HepG2 (cell line): ENCODE data around the gene TUBB3. TPM values are rescaled to one million over a fixed set of nuclear protein-coding genes. Genes with fewer than 3 reads are reported as not detected.

ENCODE experiments used
- ARID2 ChIP-seq: sonication (generic); formaldehyde crosslinking; IDR thresholded peaks from 2 replicates; pipeline ENCODE4 v1.8.1; 2022; ENCODE audit warnings: mild to moderate bottlenecking, missing genetic modification reagents, borderline replicate concordance
- HOXD1 ChIP-seq: sonication (generic); formaldehyde crosslinking; IDR thresholded peaks from 2 replicates; pipeline ENCODE4 v1.5.0; 2020; ENCODE audit warnings: missing genetic modification reagents
- KLF6 ChIP-seq: IDR thresholded peaks from 2 replicates; pipeline ENCODE4 v1.8.0; 2016; ENCODE audit warnings: missing biosample characterization, missing genetic modification reagents
- LCORL ChIP-seq, 2 experiments: fragments of 450-650 bp in 1 of 2; sonication (generic) in 1 of 2; formaldehyde crosslinking in 1 of 2; IDR thresholded peaks; 2 replicates each; pipeline versions ENCODE4 v1.5.0 to v1.6.1; 2017 to 2020; ENCODE audit warnings: antibody characterized with exemption in 1 of 2, missing genetic modification reagents in 1 of 2
- NAIF1 ChIP-seq: sonication (generic); formaldehyde crosslinking; IDR thresholded peaks from 2 replicates; pipeline ENCODE4 v1.5.0; 2020; ENCODE audit warnings: mild to moderate bottlenecking, missing genetic modification reagents, borderline replicate concordance
- TBP ChIP-seq: sonication (generic); formaldehyde crosslinking; IDR thresholded peaks from 2 replicates; pipeline ENCODE4 v1.5.0; 2020; ENCODE audit warnings: missing genetic modification reagents
- ZNF24 ChIP-seq: fragments of 450-650 bp; IDR thresholded peaks from 2 replicates; pipeline ENCODE4 v1.6.1; 2017; ENCODE audit warnings: antibody characterized with exemption, mild to moderate bottlenecking
- ZNF317 ChIP-seq: sonication (generic); formaldehyde crosslinking; IDR thresholded peaks from 2 replicates; pipeline ENCODE4 v1.5.0; 2020; ENCODE audit warnings: mild to moderate bottlenecking, missing genetic modification reagents
- ZNF619 ChIP-seq: sonication (generic); formaldehyde crosslinking; IDR thresholded peaks from 2 replicates; pipeline ENCODE4 v1.4.0; 2020; ENCODE audit warnings: mild to moderate bottlenecking, missing genetic modification reagents
- ZNF761 ChIP-seq: sonication (generic); formaldehyde crosslinking; conservative IDR thresholded peaks from 2 replicates; pipeline ENCODE4 v1.4.0; 2020; ENCODE audit warnings: mild to moderate bottlenecking, missing genetic modification reagents
- polyA plus RNA-seq, 8 experiments: library from polyadenylated mRNA; depleted of rRNA in 3 of 8; stranded (reverse) in 7 of 8; unstranded in 1 of 8; fragments of >200 nt; fragmentation: Illumina TruSeq in 4 of 8; extraction: Trizol in 4 of 8; gene quantifications; 2 replicates each; pipeline versions ENCODE4 v1.2.1 to v1.2.3, GENCODE V29; 2011 to 2016; ENCODE audit warnings: low read depth in 4 of 8, missing spikeins in 1 of 8, mixed read lengths in 1 of 8; ENCODE audit not compliant: insufficient read depth in 1 of 8
- total RNA-seq, 5 experiments: library from RNA; depleted of rRNA; stranded (reverse); fragments of >200 nt; fragmentation: Illumina TruSeq; extraction: Trizol; gene quantifications; 2 replicates each; pipeline ENCODE4 v1.2.3, GENCODE V29; 2016; ENCODE audit warnings: low read depth in 1 of 5
- TF ChIP-seq, protein P1 (sequence below): sonication (generic); formaldehyde crosslinking; IDR thresholded peaks from 2 replicates; pipeline ENCODE4 v1.5.0; 2020; ENCODE audit warnings: missing genetic modification reagents
- TF ChIP-seq, protein P2 (sequence below): sonication (generic); formaldehyde crosslinking; conservative IDR thresholded peaks from 2 replicates; pipeline ENCODE4 v1.4.0; 2020; ENCODE audit warnings: missing genetic modification reagents
- TF ChIP-seq, protein P3 (sequence below): fragments of 450-650 bp; IDR thresholded peaks from 2 replicates; pipeline ENCODE4 v1.6.1; 2016
- TF ChIP-seq, protein P4 (sequence below): sonication (generic); formaldehyde crosslinking; IDR thresholded peaks from 2 replicates; pipeline ENCODE4 v1.4.0; 2020; ENCODE audit warnings: missing genetic modification reagents, borderline replicate concordance
- TF ChIP-seq, protein P5 (sequence below), 2 experiments: fragments of 450-650 bp in 1 of 2; sonication (generic) in 1 of 2; formaldehyde crosslinking; IDR thresholded peaks; 2 replicates each; pipeline versions ENCODE4 v1.5.0 to v1.8.0; 2020 to 2022; ENCODE audit warnings: mild to moderate bottlenecking in 1 of 2, missing genetic modification reagents in 1 of 2
- TF ChIP-seq, protein P6 (sequence below): sonication (generic); formaldehyde crosslinking; conservative IDR thresholded peaks from 2 replicates; pipeline ENCODE4 v1.4.0; 2020; ENCODE audit warnings: missing genetic modification reagents

The TUBB3 gene
- total and polyA plus RNA-seq, 2 of the 13 experiments (the other 11 are each of a cell fraction or from before 2014, with no cell fraction given) = 110 to 185 TPM

DNA sequence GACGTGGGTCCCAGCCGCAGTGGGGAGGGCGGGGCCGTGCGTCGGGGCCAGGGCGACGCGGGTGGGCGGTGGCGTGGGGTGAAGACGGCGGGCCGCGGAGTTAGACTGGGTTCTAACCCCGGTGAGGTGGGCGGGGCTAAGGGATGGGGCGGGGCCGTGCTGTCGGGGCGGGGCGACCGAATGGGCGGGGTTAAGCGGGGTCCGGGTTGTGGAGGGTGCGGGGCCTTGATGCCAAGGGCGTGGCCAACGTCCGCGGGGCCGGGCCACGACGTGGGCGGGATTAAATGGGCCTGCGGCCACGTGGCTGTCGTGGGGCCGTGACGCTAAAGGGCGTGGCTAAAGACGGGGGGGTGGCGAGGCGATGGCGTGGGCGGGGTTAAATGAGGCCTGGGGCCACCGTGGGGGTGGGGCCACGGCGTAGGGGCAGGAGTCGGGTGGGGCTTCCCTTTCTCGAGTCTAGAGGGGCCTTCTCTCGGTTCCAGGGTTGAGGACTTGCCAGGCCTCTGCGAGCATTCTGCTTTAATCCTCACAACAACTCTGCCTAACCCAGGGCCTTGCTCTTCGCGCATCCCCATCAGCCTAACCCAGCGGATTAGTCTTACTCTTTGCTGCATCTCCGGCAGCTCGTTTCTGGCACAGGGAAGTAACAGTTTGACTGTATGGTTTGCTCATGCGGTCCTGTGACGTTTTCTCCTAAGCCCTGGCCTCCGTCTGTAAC, 49.0 kb upstream of the TUBB3 start (continued):
- TF ChIP-seq, protein P1, sequence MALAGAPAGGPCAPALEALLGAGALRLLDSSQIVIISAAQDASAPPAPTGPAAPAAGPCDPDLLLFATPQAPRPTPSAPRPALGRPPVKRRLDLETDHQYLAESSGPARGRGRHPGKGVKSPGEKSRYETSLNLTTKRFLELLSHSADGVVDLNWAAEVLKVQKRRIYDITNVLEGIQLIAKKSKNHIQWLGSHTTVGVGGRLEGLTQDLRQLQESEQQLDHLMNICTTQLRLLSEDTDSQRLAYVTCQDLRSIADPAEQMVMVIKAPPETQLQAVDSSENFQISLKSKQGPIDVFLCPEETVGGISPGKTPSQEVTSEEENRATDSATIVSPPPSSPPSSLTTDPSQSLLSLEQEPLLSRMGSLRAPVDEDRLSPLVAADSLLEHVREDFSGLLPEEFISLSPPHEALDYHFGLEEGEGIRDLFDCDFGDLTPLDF (CRISPR knock-in tag) = no peak
- TF ChIP-seq ZNF761 (CRISPR knock-in tag) (no peak), ARID2 (CRISPR knock-in tag) (no peak), ZNF317 (no peak), TBP (CRISPR knock-in tag) (no peak), ZNF24 (no peak), HOXD1 (CRISPR knock-in tag) (0 out of 2 replicates have a peak, but pooled peaks have one; percentile 18), NAIF1 (CRISPR knock-in tag) (no peak), LCORL (IDR thresholded peaks at IDR 0.05) (no peak), LCORL (CRISPR knock-in tag; IDR thresholded peaks at IDR 0.05) (no peak; the same call in 1 of the 2 replicates), ZNF619 (CRISPR knock-in tag) (no peak), KLF6 (CRISPR knock-in tag) (no peak)
- TF ChIP-seq, protein P2, sequence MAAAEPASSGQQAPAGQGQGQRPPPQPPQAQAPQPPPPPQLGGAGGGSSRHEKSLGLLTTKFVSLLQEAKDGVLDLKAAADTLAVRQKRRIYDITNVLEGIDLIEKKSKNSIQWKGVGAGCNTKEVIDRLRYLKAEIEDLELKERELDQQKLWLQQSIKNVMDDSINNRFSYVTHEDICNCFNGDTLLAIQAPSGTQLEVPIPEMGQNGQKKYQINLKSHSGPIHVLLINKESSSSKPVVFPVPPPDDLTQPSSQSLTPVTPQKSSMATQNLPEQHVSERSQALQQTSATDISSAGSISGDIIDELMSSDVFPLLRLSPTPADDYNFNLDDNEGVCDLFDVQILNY (CRISPR knock-in tag) = no peak
- TF ChIP-seq, protein P3, sequence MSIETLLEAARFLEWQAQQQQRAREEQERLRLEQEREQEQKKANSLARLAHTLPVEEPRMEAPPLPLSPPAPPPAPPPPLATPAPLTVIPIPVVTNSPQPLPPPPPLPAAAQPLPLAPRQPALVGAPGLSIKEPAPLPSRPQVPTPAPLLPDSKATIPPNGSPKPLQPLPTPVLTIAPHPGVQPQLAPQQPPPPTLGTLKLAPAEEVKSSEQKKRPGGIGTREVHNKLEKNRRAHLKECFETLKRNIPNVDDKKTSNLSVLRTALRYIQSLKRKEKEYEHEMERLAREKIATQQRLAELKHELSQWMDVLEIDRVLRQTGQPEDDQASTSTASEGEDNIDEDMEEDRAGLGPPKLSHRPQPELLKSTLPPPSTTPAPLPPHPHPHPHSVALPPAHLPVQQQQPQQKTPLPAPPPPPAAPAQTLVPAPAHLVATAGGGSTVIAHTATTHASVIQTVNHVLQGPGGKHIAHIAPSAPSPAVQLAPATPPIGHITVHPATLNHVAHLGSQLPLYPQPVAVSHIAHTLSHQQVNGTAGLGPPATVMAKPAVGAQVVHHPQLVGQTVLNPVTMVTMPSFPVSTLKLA = peak; percentile 93
- TF ChIP-seq, protein P4, sequence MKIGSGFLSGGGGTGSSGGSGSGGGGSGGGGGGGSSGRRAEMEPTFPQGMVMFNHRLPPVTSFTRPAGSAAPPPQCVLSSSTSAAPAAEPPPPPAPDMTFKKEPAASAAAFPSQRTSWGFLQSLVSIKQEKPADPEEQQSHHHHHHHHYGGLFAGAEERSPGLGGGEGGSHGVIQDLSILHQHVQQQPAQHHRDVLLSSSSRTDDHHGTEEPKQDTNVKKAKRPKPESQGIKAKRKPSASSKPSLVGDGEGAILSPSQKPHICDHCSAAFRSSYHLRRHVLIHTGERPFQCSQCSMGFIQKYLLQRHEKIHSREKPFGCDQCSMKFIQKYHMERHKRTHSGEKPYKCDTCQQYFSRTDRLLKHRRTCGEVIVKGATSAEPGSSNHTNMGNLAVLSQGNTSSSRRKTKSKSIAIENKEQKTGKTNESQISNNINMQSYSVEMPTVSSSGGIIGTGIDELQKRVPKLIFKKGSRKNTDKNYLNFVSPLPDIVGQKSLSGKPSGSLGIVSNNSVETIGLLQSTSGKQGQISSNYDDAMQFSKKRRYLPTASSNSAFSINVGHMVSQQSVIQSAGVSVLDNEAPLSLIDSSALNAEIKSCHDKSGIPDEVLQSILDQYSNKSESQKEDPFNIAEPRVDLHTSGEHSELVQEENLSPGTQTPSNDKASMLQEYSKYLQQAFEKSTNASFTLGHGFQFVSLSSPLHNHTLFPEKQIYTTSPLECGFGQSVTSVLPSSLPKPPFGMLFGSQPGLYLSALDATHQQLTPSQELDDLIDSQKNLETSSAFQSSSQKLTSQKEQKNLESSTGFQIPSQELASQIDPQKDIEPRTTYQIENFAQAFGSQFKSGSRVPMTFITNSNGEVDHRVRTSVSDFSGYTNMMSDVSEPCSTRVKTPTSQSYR (CRISPR knock-in tag) = peak; percentile 73; the same call in 1 of the 2 replicates
- TF ChIP-seq, protein P5, sequence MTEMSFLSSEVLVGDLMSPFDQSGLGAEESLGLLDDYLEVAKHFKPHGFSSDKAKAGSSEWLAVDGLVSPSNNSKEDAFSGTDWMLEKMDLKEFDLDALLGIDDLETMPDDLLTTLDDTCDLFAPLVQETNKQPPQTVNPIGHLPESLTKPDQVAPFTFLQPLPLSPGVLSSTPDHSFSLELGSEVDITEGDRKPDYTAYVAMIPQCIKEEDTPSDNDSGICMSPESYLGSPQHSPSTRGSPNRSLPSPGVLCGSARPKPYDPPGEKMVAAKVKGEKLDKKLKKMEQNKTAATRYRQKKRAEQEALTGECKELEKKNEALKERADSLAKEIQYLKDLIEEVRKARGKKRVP (CRISPR knock-in tag; IDR thresholded peaks at IDR 0.05) = peak in 1 of 2 experiments; percentile 7; a peak in 1 of 4 replicates
- TF ChIP-seq, protein P6, sequence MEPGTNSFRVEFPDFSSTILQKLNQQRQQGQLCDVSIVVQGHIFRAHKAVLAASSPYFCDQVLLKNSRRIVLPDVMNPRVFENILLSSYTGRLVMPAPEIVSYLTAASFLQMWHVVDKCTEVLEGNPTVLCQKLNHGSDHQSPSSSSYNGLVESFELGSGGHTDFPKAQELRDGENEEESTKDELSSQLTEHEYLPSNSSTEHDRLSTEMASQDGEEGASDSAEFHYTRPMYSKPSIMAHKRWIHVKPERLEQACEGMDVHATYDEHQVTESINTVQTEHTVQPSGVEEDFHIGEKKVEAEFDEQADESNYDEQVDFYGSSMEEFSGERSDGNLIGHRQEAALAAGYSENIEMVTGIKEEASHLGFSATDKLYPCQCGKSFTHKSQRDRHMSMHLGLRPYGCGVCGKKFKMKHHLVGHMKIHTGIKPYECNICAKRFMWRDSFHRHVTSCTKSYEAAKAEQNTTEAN = 0 out of 2 replicates have a peak, but pooled peaks have one; percentile 30
